Ovary (tissue), 3 donors: ENCODE measurements around the gene C16orf95.

ENCODE experiments used
- EP300 ChIP-seq: sonication (generic); formaldehyde crosslinking; IDR thresholded peaks from one replicate; pipeline ENCODE4 v1.6.1; 2017; ENCODE audit warnings: antibody characterized with exemption
- TF ChIP-seq, protein P1 (sequence below), 3 donors: fragments of 450-650 bp in 2 of 3; fragments of 200-600 bp in 1 of 3; IDR thresholded peaks; one replicate each; pipeline versions ENCODE4 v1.5.1 to v1.8.0; 2016 to 2022; ENCODE audit warnings: antibody characterized with exemption in 3 of 3, mild to moderate bottlenecking in 1 of 3
- donor health status: DM: no; HTN: no; CAD: no.

DNA sequence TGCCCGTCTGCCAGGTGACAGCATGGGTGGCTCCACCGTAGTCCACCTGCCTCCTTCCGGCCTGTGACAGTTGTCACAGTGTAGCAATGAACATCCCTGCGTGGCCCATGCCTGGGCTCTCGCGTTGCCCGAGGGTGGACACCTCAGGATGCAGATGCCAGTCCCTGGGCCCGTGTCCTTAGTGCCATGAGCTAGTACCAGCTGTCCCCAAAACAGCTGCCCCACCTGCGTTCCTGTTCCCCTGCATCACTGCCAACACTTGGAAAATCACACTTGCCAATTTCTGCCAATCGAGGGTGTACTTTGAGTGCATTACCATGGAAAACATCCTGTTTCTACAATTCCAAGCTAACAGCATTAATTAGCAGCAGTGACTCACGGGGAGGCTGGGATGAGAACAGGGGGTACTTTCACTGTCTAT is 9.0 kb upstream of the C16orf95 start:
- TF ChIP-seq, protein P1, sequence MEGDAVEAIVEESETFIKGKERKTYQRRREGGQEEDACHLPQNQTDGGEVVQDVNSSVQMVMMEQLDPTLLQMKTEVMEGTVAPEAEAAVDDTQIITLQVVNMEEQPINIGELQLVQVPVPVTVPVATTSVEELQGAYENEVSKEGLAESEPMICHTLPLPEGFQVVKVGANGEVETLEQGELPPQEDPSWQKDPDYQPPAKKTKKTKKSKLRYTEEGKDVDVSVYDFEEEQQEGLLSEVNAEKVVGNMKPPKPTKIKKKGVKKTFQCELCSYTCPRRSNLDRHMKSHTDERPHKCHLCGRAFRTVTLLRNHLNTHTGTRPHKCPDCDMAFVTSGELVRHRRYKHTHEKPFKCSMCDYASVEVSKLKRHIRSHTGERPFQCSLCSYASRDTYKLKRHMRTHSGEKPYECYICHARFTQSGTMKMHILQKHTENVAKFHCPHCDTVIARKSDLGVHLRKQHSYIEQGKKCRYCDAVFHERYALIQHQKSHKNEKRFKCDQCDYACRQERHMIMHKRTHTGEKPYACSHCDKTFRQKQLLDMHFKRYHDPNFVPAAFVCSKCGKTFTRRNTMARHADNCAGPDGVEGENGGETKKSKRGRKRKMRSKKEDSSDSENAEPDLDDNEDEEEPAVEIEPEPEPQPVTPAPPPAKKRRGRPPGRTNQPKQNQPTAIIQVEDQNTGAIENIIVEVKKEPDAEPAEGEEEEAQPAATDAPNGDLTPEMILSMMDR (IDR thresholded peaks at IDR 0.05) = no peak
- TF ChIP-seq EP300 = no peak
